ENCODE data around the gene PTPRQ.

PTPRQ gene

GRCh38 chr12:80714055-80714454 is 270.0 kb downstream of the PTPRQ start:
- H3K9ac ChIP-seq (ENCODE audit: low read depth, low read length) = no peak overlapping the region
- H3K27me3 ChIP-seq (ENCODE audit: insufficient read depth, low read length) = peaks cover 93% of the 10 kb centered on the region
- peak overlapping the region; percentile 38 for H3K4me3 ChIP-seq (ENCODE audit: low read length)
- peaks cover 54% of the 10 kb centered on the region for H3K4me1 ChIP-seq (ENCODE audit: insufficient read depth, low read length)
- no peaks in the 10 kb centered on the region for H3K36me3 ChIP-seq (ENCODE audit: insufficient read depth, low read length)
- no peak overlapping the region; the same call in 1 of the 2 replicates for H3K27ac ChIP-seq (ENCODE audit: low read depth, low read length)
- 4% methylated on average over 16 of the region's 16 CpGs for WGBS
- H3K9me3 ChIP-seq (ENCODE audit: insufficient read depth, low read depth, low read length) = no peaks in the 10 kb centered on the region

DNA sequence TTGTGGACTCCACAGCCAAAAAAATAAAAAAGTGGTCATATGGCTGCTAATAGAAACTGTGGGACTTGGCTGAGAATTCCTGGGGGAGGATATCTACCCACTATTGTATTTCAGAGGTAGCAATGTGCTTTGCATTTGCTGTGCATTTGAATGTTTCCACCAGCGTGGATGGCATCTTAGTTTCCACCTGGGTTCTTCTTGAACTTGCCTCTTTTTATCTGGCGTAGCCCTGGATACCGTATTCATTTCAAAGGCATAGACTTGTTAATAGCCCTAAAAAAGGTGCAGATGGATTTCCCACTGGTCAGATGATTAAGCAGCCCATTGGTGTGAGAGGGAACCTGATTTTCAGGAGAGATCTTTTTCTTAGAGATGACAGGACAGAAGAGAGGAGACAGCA is 270.8 kb downstream of the PTPRQ start:
- Histone ChIP-seq H3K4me1 (ENCODE audit: insufficient read depth, low read length) (peaks cover 46% of the 10 kb centered on the region), H3K27ac (ENCODE audit: low read depth, low read length) (no peak overlapping the region; the same call in 1 of the 2 replicates), H3K36me3 (ENCODE audit: insufficient read depth, low read length) (no peaks in the 10 kb centered on the region), H3K9me3 (ENCODE audit: insufficient read depth, low read depth, low read length) (no peaks in the 10 kb centered on the region), H3K9ac (ENCODE audit: low read depth, low read length) (no peak overlapping the region), H3K27me3 (ENCODE audit: insufficient read depth, low read length) (peaks cover 85% of the 10 kb centered on the region), H3K4me3 (ENCODE audit: low read length) (peak overlapping the region; percentile 38)
- 9% methylated on average over 3 of the region's 3 CpGs for WGBS

DNA sequence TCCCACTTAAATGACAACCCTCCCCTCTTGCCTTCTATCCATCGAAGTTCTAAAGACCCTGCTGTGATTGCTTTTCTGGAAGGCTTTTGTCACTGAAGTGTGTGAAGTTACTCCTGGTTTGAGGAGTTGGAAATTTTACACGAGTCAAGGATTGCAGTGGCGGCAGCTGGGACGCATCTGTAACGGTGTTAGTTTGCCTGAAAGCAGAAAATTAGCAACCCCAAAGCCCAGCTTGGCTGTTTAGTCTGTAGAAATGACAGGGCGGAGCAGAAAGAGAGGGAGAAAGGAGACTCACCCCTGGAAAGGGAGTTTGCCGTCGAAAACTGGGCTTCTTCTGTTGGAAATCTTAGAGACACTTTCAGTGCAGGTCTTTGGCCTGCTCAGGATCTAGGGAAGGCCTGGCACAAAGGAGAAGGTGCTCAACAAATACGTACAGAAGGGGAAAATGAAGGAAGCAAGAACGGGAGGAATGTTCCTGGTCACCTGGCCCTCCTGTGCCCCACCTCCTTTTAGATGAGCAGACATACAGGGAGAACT is 271.7 kb downstream of the PTPRQ start:
- 30% methylated on average over 10 of the region's 10 CpGs for WGBS
- no peak overlapping the region for H3K27ac ChIP-seq (ENCODE audit: low read depth, low read length)
- H3K9me3 ChIP-seq (ENCODE audit: insufficient read depth, low read depth, low read length) = no peaks in the 10 kb centered on the region
- H3K27me3 ChIP-seq (ENCODE audit: insufficient read depth, low read length) = peaks cover 76% of the 10 kb centered on the region
- H3K36me3 ChIP-seq (ENCODE audit: insufficient read depth, low read length) = no peaks in the 10 kb centered on the region
- H3K4me1 ChIP-seq (ENCODE audit: insufficient read depth, low read length) = peaks cover 39% of the 10 kb centered on the region
- H3K9ac ChIP-seq (ENCODE audit: low read depth, low read length) = no peak overlapping the region
- no peak overlapping the region for H3K4me3 ChIP-seq (ENCODE audit: low read length)

- Histone ChIP-seq H3K36me3 (ENCODE audit: insufficient read depth, low read length) (no peaks in the 10 kb centered on the region), H3K9ac (ENCODE audit: low read depth, low read length) (no peak within 1 kb of the TSS), H3K4me3 (ENCODE audit: low read length) (no peak within 1 kb of the TSS), H3K27ac (ENCODE audit: low read depth, low read length) (no peak within 1 kb of the TSS), H3K4me1 (ENCODE audit: insufficient read depth, low read length) (peaks cover 36% of the 10 kb centered on the region), H3K27me3 (ENCODE audit: insufficient read depth, low read length) (peaks cover 65% of the 10 kb centered on the region), H3K9me3 (ENCODE audit: insufficient read depth, low read depth, low read length) (no peaks in the 10 kb centered on the region)
- WGBS = 94% methylated on average over 45 of the region's 45 CpGs
Observed at GRCh38 chr12:80716696-80717469, 272.8 kb downstream of the PTPRQ start, which contains the start of gene MYF5. MYF5 (plus strand) TSS chr12:80716912; CDS start chr12:80717064, 152 bp downstream.

DNA sequence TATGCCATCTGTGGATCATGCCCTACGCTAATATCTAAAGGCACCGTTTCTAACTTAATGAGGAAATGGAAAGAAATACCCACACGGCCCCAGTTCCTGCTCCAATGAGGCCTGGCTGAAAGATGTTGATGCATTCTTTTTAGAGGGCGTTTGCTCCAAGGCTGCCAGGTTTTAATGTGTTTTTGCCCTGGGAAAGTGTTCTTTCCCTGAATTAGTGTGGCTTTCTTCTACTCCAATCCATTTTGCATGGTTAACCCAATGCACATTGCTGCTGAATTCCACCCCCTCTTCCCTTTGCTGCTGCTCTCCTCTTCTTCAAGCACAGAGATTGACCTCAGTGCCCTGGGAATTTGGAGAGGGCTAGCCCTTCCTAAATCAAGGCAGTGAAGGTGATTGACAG is 273.8 kb downstream of the PTPRQ start:
- Histone ChIP-seq H3K4me1 (ENCODE audit: insufficient read depth, low read length) (peaks cover 31% of the 10 kb centered on the region), H3K27me3 (ENCODE audit: insufficient read depth, low read length) (peaks cover 55% of the 10 kb centered on the region)
- 97% methylated on average over 4 of the region's 4 CpGs for WGBS

GRCh38 chr12:80720516-80720915 is 276.5 kb downstream of the PTPRQ start:
- 93% methylated on average over 1 of the region's 1 CpG for WGBS
- Histone ChIP-seq H3K36me3 (ENCODE audit: insufficient read depth, low read length) (no peaks in the 10 kb centered on the region), H3K27me3 (ENCODE audit: insufficient read depth, low read length) (peaks cover 29% of the 10 kb centered on the region), H3K4me3 (ENCODE audit: low read length) (no peak overlapping the region), H3K9ac (ENCODE audit: low read depth, low read length) (no peak overlapping the region), H3K4me1 (ENCODE audit: insufficient read depth, low read length) (peaks cover 4% of the 10 kb centered on the region), H3K9me3 (ENCODE audit: insufficient read depth, low read depth, low read length) (no peaks in the 10 kb centered on the region), H3K27ac (ENCODE audit: low read depth, low read length) (no peak overlapping the region)

More for the DNA sequence above, 273.8 kb downstream of the PTPRQ start:
- H3K9ac ChIP-seq (ENCODE audit: low read depth, low read length) = no peak overlapping the region
- H3K36me3 ChIP-seq (ENCODE audit: insufficient read depth, low read length) = no peaks in the 10 kb centered on the region
- no peak overlapping the region for H3K27ac ChIP-seq (ENCODE audit: low read depth, low read length)
- no peak overlapping the region for H3K4me3 ChIP-seq (ENCODE audit: low read length)
- H3K9me3 ChIP-seq (ENCODE audit: insufficient read depth, low read depth, low read length) = no peaks in the 10 kb centered on the region

DNA sequence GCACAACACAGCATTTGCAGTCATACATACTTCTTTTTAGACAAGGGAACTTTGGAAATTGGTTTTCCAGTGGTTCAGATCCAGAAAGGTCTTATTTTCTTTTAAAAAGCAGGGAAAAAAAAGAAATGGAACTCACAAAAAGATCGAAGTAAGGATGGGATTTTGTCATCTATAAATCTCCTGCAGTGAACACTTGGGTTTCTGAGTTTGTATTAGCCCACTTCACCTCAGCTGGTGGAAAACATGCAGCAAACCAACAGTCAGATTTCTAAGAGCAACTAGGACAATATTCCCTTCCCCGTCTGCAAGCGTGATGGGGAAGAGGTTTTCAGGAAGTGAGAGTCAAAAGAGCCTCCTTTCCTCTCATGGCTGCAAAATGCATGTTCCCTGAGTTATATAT is 277.3 kb downstream of the PTPRQ start:
- Histone ChIP-seq H3K27me3 (ENCODE audit: insufficient read depth, low read length) (peaks cover 21% of the 10 kb centered on the region), H3K27ac (ENCODE audit: low read depth, low read length) (no peak overlapping the region), H3K9me3 (ENCODE audit: insufficient read depth, low read depth, low read length) (no peaks in the 10 kb centered on the region), H3K4me3 (ENCODE audit: low read length) (no peak overlapping the region), H3K4me1 (ENCODE audit: insufficient read depth, low read length) (peaks cover 1% of the 10 kb centered on the region; the same call in 1 of the 2 replicates), H3K36me3 (ENCODE audit: insufficient read depth, low read length) (no peaks in the 10 kb centered on the region), H3K9ac (ENCODE audit: low read depth, low read length) (no peak overlapping the region)
- WGBS = 97% methylated on average over 3 of the region's 3 CpGs
